HCT116 (cell line): Measurements from ENCODE around the gene DNHD1.

Source experiments
- ELF1 ChIP-seq: IDR thresholded peaks from 2 replicates; pipeline ENCODE4 v1.6.1; 2012; ENCODE audit warnings: low read depth, borderline replicate concordance
- EZH2 ChIP-seq: fragments of 200-600 bp; sonication (generic); IDR thresholded peaks from 2 replicates; pipeline ENCODE4 v1.6.1; 2017; ENCODE audit warnings: antibody characterized with exemption, mixed run types
- EZH2phosphoT487 ChIP-seq: fragments of 200-600 bp; IDR thresholded peaks from 2 replicates; pipeline ENCODE4 v1.6.1; 2018; ENCODE audit warnings: antibody characterized with exemption, borderline replicate concordance
- JUND ChIP-seq: IDR thresholded peaks from 2 replicates; pipeline ENCODE4 v1.6.1; 2012
- POLR2A ChIP-seq: IDR thresholded peaks from 2 replicates; pipeline ENCODE4 v1.7.0; 2011; ENCODE audit warnings: borderline replicate concordance; ENCODE audit not compliant: insufficient read depth, insufficient read length; ENCODE audit errors: extremely low read depth
- POLR2AphosphoS5 ChIP-seq: IDR thresholded peaks from 2 replicates; pipeline ENCODE4 v1.6.1; 2011; ENCODE audit warnings: mild to moderate bottlenecking, low read depth, low read length, moderate library complexity
- RAD21 ChIP-seq: IDR thresholded peaks from 2 replicates; pipeline ENCODE4 v1.6.1; 2012; ENCODE audit warnings: low read depth, mild to moderate bottlenecking
- SIN3A ChIP-seq: IDR thresholded peaks from 2 replicates; pipeline ENCODE4 v1.6.1; 2012; ENCODE audit warnings: low read depth
- SRF ChIP-seq: IDR thresholded peaks from 2 replicates; pipeline ENCODE4 v1.6.1; 2012; ENCODE audit warnings: low read depth
- YY1 ChIP-seq: IDR thresholded peaks from 2 replicates; pipeline ENCODE4 v1.6.1; 2011; ENCODE audit warnings: low read length, low read depth, moderate library complexity, mild to moderate bottlenecking; ENCODE audit not compliant: insufficient replicate concordance; ENCODE audit errors: extremely low read depth
- ZNF274 ChIP-seq: fragments of 200-500 bp; sonication (Bioruptor generic); IDR thresholded peaks from 2 replicates; pipeline ENCODE4 v1.6.1; 2014; ENCODE audit warnings: mild to moderate bottlenecking, low read depth, low read length, inconsistent platforms
- TF ChIP-seq, protein P1 (sequence below), 3 experiments: fragments of 200-600 bp in 1 of 3; sonication (generic) in 1 of 3; IDR thresholded peaks in 2 of 3; conservative IDR thresholded peaks in 1 of 3; 2 replicates each; pipeline ENCODE4 v1.5.1; 2012 to 2017; ENCODE audit warnings: low read depth in 2 of 3, low read length in 2 of 3, antibody characterized with exemption in 1 of 3, borderline replicate concordance in 1 of 3, control low read depth in 1 of 3, mild to moderate bottlenecking in 1 of 3, mixed read lengths in 1 of 3, mixed run types in 1 of 3, moderate library complexity in 1 of 3; ENCODE audit not compliant: insufficient read depth in 1 of 3
- TF ChIP-seq, protein P2 (sequence below): IDR thresholded peaks from 2 replicates; pipeline ENCODE4 v1.6.1; 2012
- TF ChIP-seq, protein P3 (sequence below): IDR thresholded peaks from 2 replicates; pipeline ENCODE4 v1.6.1; 2012

DNA sequence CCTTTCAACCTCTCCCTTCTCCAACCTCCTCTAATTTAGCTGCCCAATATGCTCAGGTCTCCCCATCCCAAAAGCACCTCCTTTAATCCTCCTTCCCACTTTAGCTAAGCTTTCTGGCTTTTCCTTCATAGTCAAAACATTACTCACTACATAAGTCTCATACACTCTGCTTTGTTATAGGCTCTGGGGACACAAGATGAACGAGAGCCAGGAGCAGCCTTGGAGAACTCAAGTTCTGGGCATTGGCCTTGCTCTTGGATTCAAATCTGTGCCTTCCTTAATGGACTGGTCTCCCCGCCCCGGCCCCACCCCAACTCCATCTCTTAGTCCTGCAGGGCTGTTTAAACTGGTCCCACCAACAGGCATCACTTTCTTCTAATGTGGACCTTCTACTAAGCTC, 44.9 kb upstream of the DNHD1 start:
- TF ChIP-seq EZH2 (no peak), POLR2A (no peak), EZH2phosphoT487 (no peak), POLR2AphosphoS5 (no peak), YY1 (no peak), ZNF274 (no peak), RAD21 (no peak), SIN3A (no peak), SRF (no peak), ELF1 (no peak), JUND (no peak)
- TF ChIP-seq, protein P1, sequence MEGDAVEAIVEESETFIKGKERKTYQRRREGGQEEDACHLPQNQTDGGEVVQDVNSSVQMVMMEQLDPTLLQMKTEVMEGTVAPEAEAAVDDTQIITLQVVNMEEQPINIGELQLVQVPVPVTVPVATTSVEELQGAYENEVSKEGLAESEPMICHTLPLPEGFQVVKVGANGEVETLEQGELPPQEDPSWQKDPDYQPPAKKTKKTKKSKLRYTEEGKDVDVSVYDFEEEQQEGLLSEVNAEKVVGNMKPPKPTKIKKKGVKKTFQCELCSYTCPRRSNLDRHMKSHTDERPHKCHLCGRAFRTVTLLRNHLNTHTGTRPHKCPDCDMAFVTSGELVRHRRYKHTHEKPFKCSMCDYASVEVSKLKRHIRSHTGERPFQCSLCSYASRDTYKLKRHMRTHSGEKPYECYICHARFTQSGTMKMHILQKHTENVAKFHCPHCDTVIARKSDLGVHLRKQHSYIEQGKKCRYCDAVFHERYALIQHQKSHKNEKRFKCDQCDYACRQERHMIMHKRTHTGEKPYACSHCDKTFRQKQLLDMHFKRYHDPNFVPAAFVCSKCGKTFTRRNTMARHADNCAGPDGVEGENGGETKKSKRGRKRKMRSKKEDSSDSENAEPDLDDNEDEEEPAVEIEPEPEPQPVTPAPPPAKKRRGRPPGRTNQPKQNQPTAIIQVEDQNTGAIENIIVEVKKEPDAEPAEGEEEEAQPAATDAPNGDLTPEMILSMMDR (IDR thresholded peaks at IDR 0.05 in 2 of 3, conservative IDR thresholded peaks at IDR 0.05 in 1 of 3; ENCODE audit: borderline replicate concordance in 1 of 3, insufficient read depth in 1 of 3, low read depth in 2 of 3, low read length in 2 of 3) = no peak
- TF ChIP-seq, protein P2, sequence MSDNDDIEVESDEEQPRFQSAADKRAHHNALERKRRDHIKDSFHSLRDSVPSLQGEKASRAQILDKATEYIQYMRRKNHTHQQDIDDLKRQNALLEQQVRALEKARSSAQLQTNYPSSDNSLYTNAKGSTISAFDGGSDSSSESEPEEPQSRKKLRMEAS = no peak
- TF ChIP-seq, protein P3, sequence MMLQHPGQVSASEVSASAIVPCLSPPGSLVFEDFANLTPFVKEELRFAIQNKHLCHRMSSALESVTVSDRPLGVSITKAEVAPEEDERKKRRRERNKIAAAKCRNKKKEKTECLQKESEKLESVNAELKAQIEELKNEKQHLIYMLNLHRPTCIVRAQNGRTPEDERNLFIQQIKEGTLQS = no peak
